Fibroblast of upper back skin (primary cell): ENCODE measurements around the gene RPL14.
"Not testable (repeated sequence)": the region's sequence is repeated elsewhere in the genome, so short reads cannot be mapped to it uniquely, and the experiment has no call there.

ENCODE experiments used
- DNase-seq: peaks from one replicate; pipeline ENCODE4 v3.0.0-alpha.2; 2013

RPL14 gene

GRCh38 chr3:40456940-40457823 is at the start of gene RPL14:
Gene RPL14 (plus strand): TSS chr3:40457339. CDS start chr3:40457472, 133 bp downstream.
- DNase-seq, result peak; percentile 97

- DNase-seq, result no peak
These were observed 49.5 kb upstream of the RPL14 start for GRCh38 chr3:40407611-40408010.

GRCh38 chr3:40414270-40414669 is 42.9 kb upstream of the RPL14 start:
- DNase-seq, result no peak

GRCh38 chr3:40417845-40418543 is 39.1 kb upstream of the RPL14 start:
- no peak for DNase-seq

- no peak for DNase-seq
These were observed 34.3 kb upstream of the RPL14 start for GRCh38 chr3:40422861-40423260.

GRCh38 chr3:40427045-40427669 is 30.0 kb upstream of the RPL14 start:
- no peak for DNase-seq

GRCh38 chr3:40432793-40433192 is 24.3 kb upstream of the RPL14 start:
- no peak for DNase-seq

GRCh38 chr3:40437889-40438288 is 19.2 kb upstream of the RPL14 start:
- no peak for DNase-seq

GRCh38 chr3:40445062-40445461 is 12.1 kb upstream of the RPL14 start:
- no peak for DNase-seq

GRCh38 chr3:40445880-40446279 is 11.3 kb upstream of the RPL14 start:
- DNase-seq, result no peak

- DNase-seq, result no peak
These were observed 6.7 kb upstream of the RPL14 start for GRCh38 chr3:40450438-40450837.

GRCh38 chr3:40451551-40451950 is 5.6 kb upstream of the RPL14 start:
- DNase-seq, result no peak

GRCh38 chr3:40452057-40452456 is 5.1 kb upstream of the RPL14 start:
- DNase-seq, result no peak

GRCh38 chr3:40452562-40452875 is 4.6 kb upstream of the RPL14 start:
- no peak for DNase-seq

- peak; percentile 99 for DNase-seq
These were observed 4.0 kb upstream of the RPL14 start for GRCh38 chr3:40452876-40453730.

GRCh38 chr3:40453933-40454332 is 3.2 kb upstream of the RPL14 start:
- DNase-seq, result no peak

- DNase-seq, result no peak
These were observed 1.8 kb upstream of the RPL14 start for GRCh38 chr3:40455328-40455727.

- DNase-seq, result no peak
These were observed 730 bp upstream of the RPL14 start for GRCh38 chr3:40456279-40456939.

- DNase-seq, result no peak
These were observed 1.3 kb downstream of the RPL14 start for GRCh38 chr3:40458473-40458872.

GRCh38 chr3:40460481-40460880 is 3.3 kb downstream of the RPL14 start:
- not testable (repeated sequence) for DNase-seq

GRCh38 chr3:40461161-40461560 is 4.0 kb downstream of the RPL14 start:
- no peak for DNase-seq

- not testable (repeated sequence) for DNase-seq
These were observed 5.7 kb downstream of the RPL14 start for GRCh38 chr3:40462838-40463237.
